Thoracic aorta (tissue), 2 donors: ENCODE results near the gene AEBP1. TPM values are rescaled to one million over a fixed set of nuclear protein-coding genes. Genes with fewer than 3 reads are reported as not detected.

ENCODE experiments used
- ATAC-seq: fragments of 150-250 bp; one replicate; pipeline ENCODE4 v1.8.0; 2017; ENCODE audit warnings: low read depth; ENCODE audit not compliant: insufficient number of reproducible peaks, low FRiP score
- DNase-seq: peaks from one replicate; pipeline ENCODE4 v3.0.0-alpha.2; 2020; ENCODE audit warnings: low spot score
- H3K27ac ChIP-seq, 2 donors: fragments of 200-600 bp; sonication (generic); 1 replicate in 1 of 2; 2 replicates in 1 of 2; pipeline ENCODE4 v1.5.1; 2016; ENCODE audit warnings: mild to moderate bottlenecking in 2 of 2, moderate library complexity in 2 of 2
- H3K27me3 ChIP-seq: fragments of 200-600 bp; sonication (generic); replicated peaks from 2 replicates; pipeline ENCODE4 v1.6.0; 2016; ENCODE audit warnings: mild to moderate bottlenecking; ENCODE audit not compliant: insufficient read depth
- H3K36me3 ChIP-seq: fragments of 200-600 bp; sonication (generic); one replicate; pipeline ENCODE4 v1.5.1; 2016
- H3K4me1 ChIP-seq, 2 donors: fragments of 200-600 bp; sonication (generic); 1 replicate in 1 of 2; 2 replicates in 1 of 2; pipeline versions ENCODE4 v1.5.1 to v1.6.0; 2016; ENCODE audit warnings: low read depth in 2 of 2, mild to moderate bottlenecking in 1 of 2; ENCODE audit not compliant: control insufficient read depth in 1 of 2
- H3K4me3 ChIP-seq: fragments of 200-600 bp; sonication (generic); 2 replicates; pipeline ENCODE4 v1.5.1; 2016; ENCODE audit warnings: mild to moderate bottlenecking
- H3K9me3 ChIP-seq: fragments of 200-600 bp; sonication (generic); 2 replicates; pipeline ENCODE4 v1.5.1; 2016
- total RNA-seq, 2 donors: library from RNA; depleted of rRNA; stranded (reverse); fragments of >200 nt; gene quantifications; one replicate each; pipeline versions ENCODE4 v1.1.0 to v1.2.3, GENCODE V29; 2016
- TF ChIP-seq, protein P1 (sequence below): fragments of 200-600 bp; sonication (generic); IDR thresholded peaks from one replicate; pipeline ENCODE4 v1.5.1; 2019; ENCODE audit warnings: antibody characterized with exemption

The AEBP1 gene
- total RNA-seq, 2 donors from 2014 or later = 1,006 to 1,415 TPM

DNA sequence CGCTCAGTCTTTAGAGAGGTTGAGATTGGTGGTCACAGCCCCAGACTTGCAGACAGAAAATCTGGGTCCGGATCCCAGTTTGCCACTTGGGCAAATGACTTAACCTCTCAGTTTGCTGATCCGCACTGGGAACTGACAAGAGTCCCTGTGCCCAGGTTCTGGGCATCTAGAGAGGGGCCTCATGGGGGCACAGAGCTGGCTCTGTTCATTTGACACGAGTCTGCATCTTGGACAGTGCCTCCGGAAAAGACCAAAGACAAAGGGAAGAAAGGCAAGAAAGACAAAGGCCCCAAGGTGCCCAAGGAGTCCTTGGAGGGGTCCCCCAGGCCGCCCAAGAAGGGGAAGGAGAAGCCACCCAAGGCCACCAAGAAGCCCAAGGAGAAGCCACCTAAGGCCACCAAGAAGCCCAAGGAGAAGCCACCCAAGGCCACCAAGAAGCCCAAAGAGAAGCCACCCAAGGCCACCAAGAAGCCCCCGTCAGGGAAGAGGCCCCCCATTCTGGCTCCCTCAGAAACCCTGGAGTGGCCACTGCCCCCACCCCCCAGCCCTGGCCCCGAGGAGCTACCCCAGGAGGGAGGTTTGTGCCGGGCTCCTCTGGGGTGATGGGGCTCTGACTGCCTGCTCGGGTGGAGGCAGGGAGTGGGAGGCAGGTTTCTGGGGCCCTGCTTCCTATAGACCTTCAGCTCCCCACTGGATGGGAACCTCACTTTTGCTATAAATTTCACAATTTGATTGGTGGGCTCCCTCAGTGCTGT lies 2.3 kb downstream of the AEBP1 start:
- Histone ChIP-seq H3K9me3 (no peaks in the 10 kb centered on the region), H3K4me1 (peaks cover 43 to 84% of the 10 kb centered on the region in 2 donors), H3K36me3 (peaks cover 41% of the 10 kb centered on the region), H3K4me3 (peak overlapping the region; percentile 78), H3K27me3 (no peaks in the 10 kb centered on the region), H3K27ac (peak overlapping the region; percentile 99 to 100)
- TF ChIP-seq, protein P1, sequence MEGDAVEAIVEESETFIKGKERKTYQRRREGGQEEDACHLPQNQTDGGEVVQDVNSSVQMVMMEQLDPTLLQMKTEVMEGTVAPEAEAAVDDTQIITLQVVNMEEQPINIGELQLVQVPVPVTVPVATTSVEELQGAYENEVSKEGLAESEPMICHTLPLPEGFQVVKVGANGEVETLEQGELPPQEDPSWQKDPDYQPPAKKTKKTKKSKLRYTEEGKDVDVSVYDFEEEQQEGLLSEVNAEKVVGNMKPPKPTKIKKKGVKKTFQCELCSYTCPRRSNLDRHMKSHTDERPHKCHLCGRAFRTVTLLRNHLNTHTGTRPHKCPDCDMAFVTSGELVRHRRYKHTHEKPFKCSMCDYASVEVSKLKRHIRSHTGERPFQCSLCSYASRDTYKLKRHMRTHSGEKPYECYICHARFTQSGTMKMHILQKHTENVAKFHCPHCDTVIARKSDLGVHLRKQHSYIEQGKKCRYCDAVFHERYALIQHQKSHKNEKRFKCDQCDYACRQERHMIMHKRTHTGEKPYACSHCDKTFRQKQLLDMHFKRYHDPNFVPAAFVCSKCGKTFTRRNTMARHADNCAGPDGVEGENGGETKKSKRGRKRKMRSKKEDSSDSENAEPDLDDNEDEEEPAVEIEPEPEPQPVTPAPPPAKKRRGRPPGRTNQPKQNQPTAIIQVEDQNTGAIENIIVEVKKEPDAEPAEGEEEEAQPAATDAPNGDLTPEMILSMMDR = no peak
- DNase-seq = no peak
- ATAC-seq = no peak

DNA sequence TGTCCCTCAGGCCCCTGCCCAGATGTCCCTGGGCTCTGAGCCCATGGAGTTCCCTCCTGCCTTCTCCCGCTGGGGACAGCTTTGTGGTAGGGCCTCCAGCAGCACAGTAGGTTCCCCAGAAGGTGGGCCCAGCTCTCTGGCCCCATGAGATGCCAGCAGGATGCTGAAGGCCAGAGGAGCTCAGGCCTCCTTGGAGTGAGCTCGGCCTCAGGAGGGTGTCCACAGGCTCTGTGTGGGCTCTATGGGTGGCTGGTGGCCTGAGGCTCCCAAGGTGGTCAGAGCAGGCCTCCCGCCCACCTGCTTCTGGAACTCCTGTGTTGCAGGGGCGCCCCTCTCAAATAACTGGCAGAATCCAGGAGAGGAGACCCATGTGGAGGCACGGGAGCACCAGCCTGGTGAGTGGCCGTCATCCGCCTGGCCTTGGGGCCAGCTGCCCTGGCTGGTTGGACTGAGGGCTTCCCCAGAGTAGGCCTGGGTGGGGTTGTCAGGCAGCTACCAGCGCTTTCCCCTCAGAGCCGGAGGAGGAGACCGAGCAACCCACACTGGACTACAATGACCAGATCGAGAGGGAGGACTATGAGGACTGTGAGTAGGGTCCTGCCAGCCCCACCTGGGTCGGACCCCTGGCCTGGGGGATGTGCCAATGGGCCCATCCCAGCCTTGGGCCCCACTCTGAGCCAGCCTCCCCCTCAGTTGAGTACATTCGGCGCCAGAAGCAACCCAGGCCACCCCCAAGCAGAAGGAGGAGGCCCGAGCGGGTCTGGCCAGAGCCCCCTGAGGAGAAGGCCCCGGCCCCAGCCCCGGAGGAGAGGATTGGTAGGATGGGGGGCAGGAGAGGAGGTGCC lies 3.2 kb downstream of the AEBP1 start:
- peaks cover 49% of the 10 kb centered on the region for H3K36me3 ChIP-seq
- peak overlapping the region; percentile 78 for H3K4me3 ChIP-seq
- peak overlapping the region; percentile 99 to 100 for H3K27ac ChIP-seq
- no peaks in the 10 kb centered on the region for H3K9me3 ChIP-seq
- H3K27me3 ChIP-seq = no peaks in the 10 kb centered on the region
- TF ChIP-seq, protein P1 = no peak
- ATAC-seq (no peak), DNase-seq (no peak)
- H3K4me1 ChIP-seq = peaks cover 37 to 84% of the 10 kb centered on the region in 2 donors

GRCh38 chr7:44107961-44108767 lies 4.0 kb downstream of the AEBP1 start:
- H3K36me3 ChIP-seq = peaks cover 57% of the 10 kb centered on the region

GRCh38 chr7:44108768-44109750 lies 4.9 kb downstream of the AEBP1 start:
- peaks cover 30 to 82% of the 10 kb centered on the region in 2 donors for H3K4me1 ChIP-seq
- peak overlapping the region; percentile 99 to 100 for H3K27ac ChIP-seq
- ATAC-seq = no peak
- H3K4me3 ChIP-seq = no peak overlapping the region
- DNase-seq = no peak
- TF ChIP-seq, protein P1 = no peak
- H3K27me3 ChIP-seq = no peaks in the 10 kb centered on the region
- peaks cover 64% of the 10 kb centered on the region for H3K36me3 ChIP-seq
- H3K9me3 ChIP-seq = no peaks in the 10 kb centered on the region

More at GRCh38 chr7:44107961-44108767, 4.0 kb downstream of the AEBP1 start:
- ATAC-seq (no peak), DNase-seq (no peak)
- H3K27ac ChIP-seq = peak overlapping the region; percentile 99 to 100
- no peaks in the 10 kb centered on the region for H3K27me3 ChIP-seq
- H3K9me3 ChIP-seq = no peaks in the 10 kb centered on the region
- peak overlapping the region; percentile 78 for H3K4me3 ChIP-seq
- H3K4me1 ChIP-seq = peaks cover 30 to 84% of the 10 kb centered on the region in 2 donors
- TF ChIP-seq, protein P1 = no peak
